GM19025 (cell line): ENCODE measurements around the gene TRPC1.
"Not testable (repeated sequence)": the region's sequence is repeated elsewhere in the genome, so short reads cannot be mapped to it uniquely, and the experiment has no call there.

ENCODE experiments used
- ATAC-seq: cut with Tn5 transposase; IDR thresholded peaks from one replicate; pipeline ENCODE4 v1.9.1; 2021; ENCODE audit warnings: mild to moderate bottlenecking, low read depth, moderate library complexity; ENCODE audit not compliant: unreplicated experiment

The TRPC1 gene

GRCh38 chr3:142723968-142724681 is at the start of gene TRPC1:
Gene TRPC1, plus strand, starts transcription at chr3:142724034. Its CDS starts 526 bp downstream, at chr3:142724560.
- ATAC-seq = peak; percentile 91

- ATAC-seq = no peak
These were observed 47.7 kb upstream of the TRPC1 start for GRCh38 chr3:142676151-142676550.

GRCh38 chr3:142680710-142681109 is 43.1 kb upstream of the TRPC1 start:
- no peak for ATAC-seq

- ATAC-seq = no peak
These were observed 33.2 kb upstream of the TRPC1 start for GRCh38 chr3:142690613-142691012.

GRCh38 chr3:142691527-142691926 is 32.3 kb upstream of the TRPC1 start:
- ATAC-seq = no peak

- ATAC-seq = no peak
These were observed 30.5 kb upstream of the TRPC1 start for GRCh38 chr3:142693136-142693853.

- ATAC-seq = no peak
These were observed 29.6 kb upstream of the TRPC1 start for GRCh38 chr3:142694225-142694624.

- no peak for ATAC-seq
These were observed 18.6 kb upstream of the TRPC1 start for GRCh38 chr3:142705198-142705597.

GRCh38 chr3:142706321-142707127 is 17.3 kb upstream of the TRPC1 start:
- no peak for ATAC-seq

GRCh38 chr3:142709207-142709606 is 14.6 kb upstream of the TRPC1 start:
- no peak for ATAC-seq

GRCh38 chr3:142714882-142715281 is 9.0 kb upstream of the TRPC1 start:
- not testable (repeated sequence) for ATAC-seq

- ATAC-seq = no peak
These were observed 7.7 kb upstream of the TRPC1 start for GRCh38 chr3:142716102-142716501.

GRCh38 chr3:142723665-142723967 is 218 bp upstream of the TRPC1 start:
- peak; percentile 7 for ATAC-seq

- peak; percentile 9 for ATAC-seq
These were observed 985 bp downstream of the TRPC1 start for GRCh38 chr3:142724682-142725356.

- ATAC-seq = no peak
These were observed 1.5 kb downstream of the TRPC1 start for GRCh38 chr3:142725357-142725739.

- ATAC-seq = no peak
These were observed 2.2 kb downstream of the TRPC1 start for GRCh38 chr3:142726017-142726416.

GRCh38 chr3:142732066-142732465 is 8.2 kb downstream of the TRPC1 start:
- ATAC-seq = no peak

- no peak for ATAC-seq
These were observed 11.0 kb downstream of the TRPC1 start for GRCh38 chr3:142734834-142735233.

GRCh38 chr3:142735462-142735861 is 11.6 kb downstream of the TRPC1 start:
- ATAC-seq = no peak

GRCh38 chr3:142738396-142738795 is 14.6 kb downstream of the TRPC1 start:
- ATAC-seq = no peak

GRCh38 chr3:142746646-142747045 is 22.8 kb downstream of the TRPC1 start:
- no peak for ATAC-seq
